Hepatocyte (in vitro differentiated cells): Measurements from ENCODE around the gene TMC1. TPM values are rescaled to one million over a fixed set of nuclear protein-coding genes. Genes with fewer than 3 reads are reported as not detected.

ENCODE experiments used
- DNase-seq: peaks from one replicate; pipeline ENCODE4 v3.0.0-alpha.2; 2016; ENCODE audit warnings: low spot score
- H2AFZ ChIP-seq: fragments of 200-600 bp; sonication (generic); 2 replicates; pipeline ENCODE4 v1.6.0; 2016; ENCODE audit warnings: antibody characterized with exemption, mild to moderate bottlenecking
- H3K27ac ChIP-seq: fragments of 200-600 bp; sonication (generic); 2 replicates; pipeline ENCODE4 v1.5.1; 2016; ENCODE audit warnings: mild to moderate bottlenecking
- H3K27me3 ChIP-seq: fragments of 200-600 bp; sonication (generic); 2 replicates; pipeline ENCODE4 v1.6.1; 2016
- H3K36me3 ChIP-seq: fragments of 200-600 bp; sonication (generic); replicated peaks from 2 replicates; pipeline ENCODE4 v1.5.1; 2016; ENCODE audit warnings: low read depth; ENCODE audit not compliant: insufficient read depth
- H3K4me1 ChIP-seq: fragments of 200-600 bp; sonication (generic); 2 replicates; pipeline ENCODE4 v1.5.1; 2016; ENCODE audit warnings: mild to moderate bottlenecking, moderate library complexity; ENCODE audit not compliant: insufficient read depth
- H3K4me2 ChIP-seq: fragments of 200-600 bp; sonication (generic); 2 replicates; pipeline ENCODE4 v1.6.0; 2016
- H3K4me3 ChIP-seq: fragments of 200-600 bp; sonication (generic); 2 replicates; pipeline ENCODE4 v1.5.1; 2016; ENCODE audit warnings: mild to moderate bottlenecking
- H3K79me2 ChIP-seq: fragments of 200-600 bp; sonication (generic); 2 replicates; pipeline ENCODE4 v1.6.0; 2017; ENCODE audit warnings: mild to moderate bottlenecking
- H3K9me2 ChIP-seq: fragments of 200-600 bp; sonication (generic); replicated peaks from 2 replicates; pipeline ENCODE4 v1.6.0; 2017; ENCODE audit warnings: mild to moderate bottlenecking; ENCODE audit not compliant: insufficient read depth
- H3K9me3 ChIP-seq: fragments of 200-600 bp; sonication (generic); 2 replicates; pipeline ENCODE4 v1.5.1; 2016; ENCODE audit warnings: low read depth, mild to moderate bottlenecking
- H4K20me1 ChIP-seq: fragments of 200-600 bp; sonication (generic); 2 replicates; pipeline ENCODE4 v1.6.0; 2016; ENCODE audit warnings: mild to moderate bottlenecking; ENCODE audit not compliant: insufficient read depth, poor library complexity, severe bottlenecking
- EZH2 ChIP-seq: fragments of 200-600 bp; sonication (generic); IDR thresholded peaks from 2 replicates; pipeline ENCODE4 v1.6.1; 2016; ENCODE audit warnings: antibody characterized with exemption, mild to moderate bottlenecking, borderline replicate concordance
- EZH2phosphoT487 ChIP-seq: fragments of 200-600 bp; sonication (generic); IDR thresholded peaks from one replicate; pipeline ENCODE4 v1.6.1; 2018; ENCODE audit warnings: antibody characterized with exemption, mild to moderate bottlenecking, low read depth, moderate library complexity; ENCODE audit not compliant: unreplicated experiment, severe bottlenecking
- WGBS: methylation state at CpG from one replicate; pipeline ENCODE4 v1.1.6; 2016; ENCODE audit warnings: low lambda C conversion rate; ENCODE audit errors: missing lambda C conversion rate; 5-methylcytosine and 5-hydroxymethylcytosine counted together
- polyA plus RNA-seq: library from polyadenylated mRNA; unstranded; fragments of >200 nt; fragmentation: Nextera tagmentation; extraction: Ambion mirVana; gene quantifications from 2 replicates; pipeline ENCODE4 v1.2.1, GENCODE V29; 2016
- total RNA-seq: library from RNA; depleted of rRNA; stranded (reverse); fragments of >200 nt; gene quantifications from 2 replicates; pipeline ENCODE4 v1.2.3, GENCODE V29; 2014
- TF ChIP-seq, protein P1 (sequence below): fragments of 200-600 bp; sonication (generic); IDR thresholded peaks from 2 replicates; pipeline ENCODE4 v1.5.1; 2016; ENCODE audit warnings: antibody characterized with exemption, mild to moderate bottlenecking; ENCODE audit not compliant: poor library complexity

TMC1 gene
- total and polyA plus RNA-seq, 2 experiments from 2014 or later, result 0.20 to 0.23 TPM

- no peaks in the 10 kb centered on the region for H3K36me3 ChIP-seq
- H3K27me3 ChIP-seq, result no peaks in the 10 kb centered on the region
- no peaks in the 10 kb centered on the region for H3K79me2 ChIP-seq
- no peaks in the 10 kb centered on the region for H3K9me3 ChIP-seq
- H3K4me1 ChIP-seq, result peaks cover 15% of the 10 kb centered on the region
- H3K4me2 ChIP-seq, result no peak overlapping the region
- peak; percentile 79 for DNase-seq
- H3K9me2 ChIP-seq, result no peaks in the 10 kb centered on the region
- TF ChIP-seq, protein P1, sequence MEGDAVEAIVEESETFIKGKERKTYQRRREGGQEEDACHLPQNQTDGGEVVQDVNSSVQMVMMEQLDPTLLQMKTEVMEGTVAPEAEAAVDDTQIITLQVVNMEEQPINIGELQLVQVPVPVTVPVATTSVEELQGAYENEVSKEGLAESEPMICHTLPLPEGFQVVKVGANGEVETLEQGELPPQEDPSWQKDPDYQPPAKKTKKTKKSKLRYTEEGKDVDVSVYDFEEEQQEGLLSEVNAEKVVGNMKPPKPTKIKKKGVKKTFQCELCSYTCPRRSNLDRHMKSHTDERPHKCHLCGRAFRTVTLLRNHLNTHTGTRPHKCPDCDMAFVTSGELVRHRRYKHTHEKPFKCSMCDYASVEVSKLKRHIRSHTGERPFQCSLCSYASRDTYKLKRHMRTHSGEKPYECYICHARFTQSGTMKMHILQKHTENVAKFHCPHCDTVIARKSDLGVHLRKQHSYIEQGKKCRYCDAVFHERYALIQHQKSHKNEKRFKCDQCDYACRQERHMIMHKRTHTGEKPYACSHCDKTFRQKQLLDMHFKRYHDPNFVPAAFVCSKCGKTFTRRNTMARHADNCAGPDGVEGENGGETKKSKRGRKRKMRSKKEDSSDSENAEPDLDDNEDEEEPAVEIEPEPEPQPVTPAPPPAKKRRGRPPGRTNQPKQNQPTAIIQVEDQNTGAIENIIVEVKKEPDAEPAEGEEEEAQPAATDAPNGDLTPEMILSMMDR, result peak; percentile 87
- TF ChIP-seq EZH2phosphoT487, result no peak
- H3K27ac ChIP-seq, result no peak overlapping the region
- no peak overlapping the region for H2AFZ ChIP-seq
- no peak overlapping the region for H3K4me3 ChIP-seq
- whole genome bisulfite sequencing, result 57% methylated on average over 5 of the region's 5 CpGs
- H4K20me1 ChIP-seq, result no peaks in the 10 kb centered on the region
Measured at GRCh38 chr9:72592502-72593403, 71.3 kb downstream of the TMC1 start.

- H3K36me3 ChIP-seq, result no peaks in the 10 kb centered on the region
- no peaks in the 10 kb centered on the region for H3K27me3 ChIP-seq
- no peak for DNase-seq
- no peak overlapping the region for H3K27ac ChIP-seq
- no peaks in the 10 kb centered on the region for H4K20me1 ChIP-seq
- no peaks in the 10 kb centered on the region for H3K9me2 ChIP-seq
- no peak overlapping the region for H2AFZ ChIP-seq
- no peaks in the 10 kb centered on the region for H3K79me2 ChIP-seq
- H3K4me1 ChIP-seq, result peaks cover 11% of the 10 kb centered on the region
- H3K9me3 ChIP-seq, result no peaks in the 10 kb centered on the region
- no peak overlapping the region for H3K4me3 ChIP-seq
- H3K4me2 ChIP-seq, result no peak overlapping the region
- 77% methylated on average over 6 of the region's 6 CpGs for WGBS
- TF ChIP-seq, protein P1, result no peak
- no peak for TF ChIP-seq EZH2phosphoT487
- no peak for TF ChIP-seq EZH2
Measured at GRCh38 chr9:72596451-72597180, 75.2 kb downstream of the TMC1 start.

GRCh38 chr9:72597181-72597517 is 75.7 kb downstream of the TMC1 start:
- no peak overlapping the region for H3K4me2 ChIP-seq
- H3K9me2 ChIP-seq, result no peaks in the 10 kb centered on the region
- no peak overlapping the region for H2AFZ ChIP-seq
- no peak overlapping the region for H3K4me3 ChIP-seq
- WGBS, result 88% methylated on average over 8 of the region's 8 CpGs
- no peak overlapping the region for H3K27ac ChIP-seq
- H4K20me1 ChIP-seq, result no peaks in the 10 kb centered on the region
- peaks cover 11% of the 10 kb centered on the region for H3K4me1 ChIP-seq
- no peaks in the 10 kb centered on the region for H3K9me3 ChIP-seq
- no peaks in the 10 kb centered on the region for H3K36me3 ChIP-seq
- TF ChIP-seq EZH2 (no peak), EZH2phosphoT487 (no peak)
- TF ChIP-seq, protein P1, result no peak
- no peak for DNase-seq
- no peaks in the 10 kb centered on the region for H3K79me2 ChIP-seq
- no peaks in the 10 kb centered on the region for H3K27me3 ChIP-seq
